HG03097 (cell line): ENCODE measurements around the gene DHX38.

Source experiments
- ATAC-seq: cut with Tn5 transposase; IDR thresholded peaks from one replicate; pipeline ENCODE4 v1.9.1; 2021; ENCODE audit not compliant: unreplicated experiment, low FRiP score

The DHX38 gene

GRCh38 chr16:72083778-72084404, 9.8 kb upstream of the DHX38 start:
- ATAC-seq, result no peak

GRCh38 chr16:72084445-72084844, 9.2 kb upstream of the DHX38 start:
- ATAC-seq, result no peak

GRCh38 chr16:72085002-72085401, 8.6 kb upstream of the DHX38 start:
- ATAC-seq, result no peak

GRCh38 chr16:72091217-72091616, 2.4 kb upstream of the DHX38 start:
- ATAC-seq, result no peak

GRCh38 chr16:72092832-72093447, 707 bp upstream of the DHX38 start:
- no peak for ATAC-seq

GRCh38 chr16:72094266-72094610, 591 bp downstream of the DHX38 start:
- no peak for ATAC-seq

- no peak for ATAC-seq
Measured at GRCh38 chr16:72098936-72099335, 5.3 kb downstream of the DHX38 start.

- no peak for ATAC-seq
Measured at GRCh38 chr16:72099377-72099818, 5.8 kb downstream of the DHX38 start.

GRCh38 chr16:72101195-72101594, 7.5 kb downstream of the DHX38 start:
- no peak for ATAC-seq

GRCh38 chr16:72104905-72105304, 11.3 kb downstream of the DHX38 start:
- no peak for ATAC-seq

GRCh38 chr16:72105978-72106377, 12.3 kb downstream of the DHX38 start:
- no peak for ATAC-seq

- ATAC-seq, result no peak
Measured at GRCh38 chr16:72107371-72107770, 13.7 kb downstream of the DHX38 start.

GRCh38 chr16:72108353-72109102, 14.9 kb downstream of the DHX38 start:
- ATAC-seq, result no peak

- ATAC-seq, result no peak
Measured at GRCh38 chr16:72109300-72109699, 15.7 kb downstream of the DHX38 start.

GRCh38 chr16:72109966-72110530, 16.4 kb downstream of the DHX38 start:
- ATAC-seq, result no peak

GRCh38 chr16:72110662-72111615, 17.3 kb downstream of the DHX38 start:
- no peak for ATAC-seq

GRCh38 chr16:72111657-72112451, 18.2 kb downstream of the DHX38 start:
- ATAC-seq, result no peak

GRCh38 chr16:72112452-72112792, 18.8 kb downstream of the DHX38 start:
- ATAC-seq, result no peak

GRCh38 chr16:72112906-72113615, 19.4 kb downstream of the DHX38 start:
- no peak for ATAC-seq
